Calu3 (cell line): ENCODE data around the gene SKAP1. TPM values are rescaled to one million over a fixed set of nuclear protein-coding genes. Genes with fewer than 3 reads are reported as not detected.

Experiments
- BruUV-seq: library from RNA; stranded (reverse); fragments of 400-500 nt; replicated peaks from 2 replicates; lab custom pipeline; 2021; lab: Mats Ljungman, UMichigan
- CTCF ChIA-PET: fragments of 300-600 bp; sonication (Branson Sonifier 250); formaldehyde crosslinking; loops from one replicate; lab custom pipeline; 2022; ENCODE audit warnings: antibody characterized with exemption; lab: Charles Lee
- DNase-seq: peaks from one replicate; pipeline ENCODE4 v3.0.0; 2022
- H3K27ac Mint-ChIP-seq: one replicate; pipeline ENCODE4 v1.8.0; 2022; ENCODE audit warnings: mixed read lengths; ENCODE audit not compliant: unreplicated experiment
- H3K27me3 Mint-ChIP-seq: one replicate; pipeline ENCODE4 v1.8.0; 2022; ENCODE audit warnings: mixed read lengths; ENCODE audit not compliant: unreplicated experiment
- H3K36me3 Mint-ChIP-seq: one replicate; pipeline ENCODE4 v1.8.0; 2022; ENCODE audit warnings: mild to moderate bottlenecking, moderate library complexity, mixed read lengths; ENCODE audit not compliant: insufficient read depth, unreplicated experiment
- H3K4me1 Mint-ChIP-seq: one replicate; pipeline ENCODE4 v1.8.0; 2022; ENCODE audit warnings: mild to moderate bottlenecking, low read depth, mixed read lengths; ENCODE audit not compliant: unreplicated experiment
- H3K4me3 Mint-ChIP-seq: one replicate; pipeline ENCODE4 v1.8.0; 2022; ENCODE audit warnings: mild to moderate bottlenecking, low read depth, moderate library complexity, mixed read lengths; ENCODE audit not compliant: unreplicated experiment
- H3K9me3 Mint-ChIP-seq: one replicate; pipeline ENCODE4 v1.8.0; 2022; ENCODE audit warnings: low read depth, mixed read lengths; ENCODE audit not compliant: unreplicated experiment
- CTCF ChIP-seq: fragments of 200-600 bp; IDR thresholded peaks from one replicate; pipeline ENCODE4 v1.8.0; 2022; ENCODE audit warnings: antibody characterized with exemption; ENCODE audit not compliant: unreplicated experiment
- intact Hi-C: fragments of 100-400 bp; cut with micrococcal nuclease; formaldehyde crosslinking; loops from one replicate; pipeline ENCODE4 v1.10.0; 2022; ENCODE audit not compliant: unreplicated experiment
- total RNA-seq: library from RNA; stranded (reverse); gene quantifications from 2 replicates; pipeline ENCODE4 v1.2.3, GENCODE V29; 2022

The SKAP1 gene
- total RNA-seq, 1 experiment from 2014 or later = 4.4 TPM

GRCh38 chr17:48144976-48145798 is 284.8 kb downstream of the SKAP1 start:
- H3K4me1 Mint-ChIP-seq = no peaks in the 10 kb centered on the region
- no peaks in the 10 kb centered on the region for H3K36me3 Mint-ChIP-seq
- no peak overlapping the region for H3K27ac Mint-ChIP-seq
- intact Hi-C loops = no loop called here
- H3K9me3 Mint-ChIP-seq = no peaks in the 10 kb centered on the region
- CTCF ChIA-PET = interaction anchor here (0.6 kb wide), 1 partner anchor 24 kb away, joined by 3 read pairs; no protein-coding TSS in a partner anchor
- H3K4me3 Mint-ChIP-seq = no peak overlapping the region
- H3K27me3 Mint-ChIP-seq = peaks cover 13% of the 10 kb centered on the region
- no TSS peak for BruUV-seq
- DNase-seq = no peak
- no peak for TF ChIP-seq CTCF

- Mint-ChIP-seq H3K27ac (no peak overlapping the region), H3K27me3 (peaks cover 14% of the 10 kb centered on the region), H3K4me1 (no peaks in the 10 kb centered on the region), H3K4me3 (no peak overlapping the region), H3K9me3 (no peaks in the 10 kb centered on the region), H3K36me3 (no peaks in the 10 kb centered on the region)
- intact Hi-C loops = no loop called here
- TF ChIP-seq CTCF = no peak
- CTCF ChIA-PET = no interaction called here
- no TSS peak for BruUV-seq
- no peak for DNase-seq
Measured at GRCh38 chr17:48144231-48144630, 285.8 kb downstream of the SKAP1 start.

- no peak overlapping the region for H3K4me3 Mint-ChIP-seq
- H3K27ac Mint-ChIP-seq = no peak overlapping the region
- intact Hi-C loops = no loop called here
- H3K27me3 Mint-ChIP-seq = peaks cover 14% of the 10 kb centered on the region
- no peak for DNase-seq
- TF ChIP-seq CTCF = no peak
- CTCF ChIA-PET = interaction anchor here (0.7 kb wide), 1 partner anchor 19 kb away, joined by 3 read pairs; no protein-coding TSS in a partner anchor
- no peaks in the 10 kb centered on the region for H3K4me1 Mint-ChIP-seq
- H3K9me3 Mint-ChIP-seq = no peaks in the 10 kb centered on the region
- no peaks in the 10 kb centered on the region for H3K36me3 Mint-ChIP-seq
- no TSS peak for BruUV-seq
Measured at GRCh38 chr17:48143629-48144028, 286.4 kb downstream of the SKAP1 start.

GRCh38 chr17:48139944-48140343 is 290.1 kb downstream of the SKAP1 start:
- DNase-seq = no peak
- no peak for TF ChIP-seq CTCF
- BruUV-seq = no TSS peak
- intact Hi-C loops = no loop called here
- no peaks in the 10 kb centered on the region for H3K4me1 Mint-ChIP-seq
- H3K9me3 Mint-ChIP-seq = no peaks in the 10 kb centered on the region
- CTCF ChIA-PET = interaction anchor here (0.6 to 2.1 kb wide), 3 partner anchors 9 to 193 kb away, joined by 3 to 5 read pairs (median 3); no protein-coding TSS in a partner anchor
- H3K4me3 Mint-ChIP-seq = no peak overlapping the region
- H3K27ac Mint-ChIP-seq = no peak overlapping the region
- H3K27me3 Mint-ChIP-seq = peaks cover 14% of the 10 kb centered on the region
- H3K36me3 Mint-ChIP-seq = no peaks in the 10 kb centered on the region
